Measurements from ENCODE around the gene NCKAP1. TPM values are rescaled to one million over a fixed set of nuclear protein-coding genes. Genes with fewer than 3 reads are reported as not detected.
"Not testable (repeated sequence)": the region's sequence is repeated elsewhere in the genome, so short reads cannot be mapped to it uniquely, and the experiment has no call there.

The NCKAP1 gene
- total RNA-seq (ENCODE audit: insufficient read depth, low replicate concordance), result 202 TPM

- DNase-seq (ENCODE audit: low spot score), result peak; percentile 91
Measured at GRCh38 chr2:183038341-183039300, at the start of gene NCKAP1. NCKAP1 (minus strand) TSS chr2:183038457; CDS start chr2:183038099, 358 bp downstream.

GRCh38 chr2:183081911-183082310, 43.7 kb upstream of the NCKAP1 start:
- peak; percentile 15 for DNase-seq (ENCODE audit: low spot score)

GRCh38 chr2:183079139-183079775, 41.0 kb upstream of the NCKAP1 start:
- DNase-seq (ENCODE audit: low spot score), result no peak

- peak; percentile 97 for DNase-seq (ENCODE audit: low spot score)
Measured at GRCh38 chr2:183078464-183079138, 40.3 kb upstream of the NCKAP1 start, which contains the start of gene DUSP19. DUSP19 (plus strand) TSS chr2:183078747; CDS start chr2:183078934, 187 bp downstream.

- no peak for DNase-seq (ENCODE audit: low spot score)
Measured at GRCh38 chr2:183078163-183078463, 39.9 kb upstream of the NCKAP1 start.

GRCh38 chr2:183072177-183072576, 33.9 kb upstream of the NCKAP1 start:
- DNase-seq (ENCODE audit: low spot score), result no peak

- DNase-seq (ENCODE audit: low spot score), result no peak
Measured at GRCh38 chr2:183070942-183071844, 32.9 kb upstream of the NCKAP1 start.

- no peak for DNase-seq (ENCODE audit: low spot score)
Measured at GRCh38 chr2:183069174-183069573, 30.9 kb upstream of the NCKAP1 start.

GRCh38 chr2:183068561-183068960, 30.3 kb upstream of the NCKAP1 start:
- no peak for DNase-seq (ENCODE audit: low spot score)

- no peak for DNase-seq (ENCODE audit: low spot score)
Measured at GRCh38 chr2:183063083-183063482, 24.8 kb upstream of the NCKAP1 start.

GRCh38 chr2:183060571-183061231, 22.4 kb upstream of the NCKAP1 start:
- DNase-seq (ENCODE audit: low spot score), result no peak

GRCh38 chr2:183059561-183059960, 21.3 kb upstream of the NCKAP1 start:
- DNase-seq (ENCODE audit: low spot score), result no peak

- no peak for DNase-seq (ENCODE audit: low spot score)
Measured at GRCh38 chr2:183057333-183057985, 19.2 kb upstream of the NCKAP1 start.

GRCh38 chr2:183049420-183049819, 11.2 kb upstream of the NCKAP1 start:
- DNase-seq (ENCODE audit: low spot score), result no peak

- DNase-seq (ENCODE audit: low spot score), result not testable (repeated sequence)
Measured at GRCh38 chr2:183047486-183048125, 9.3 kb upstream of the NCKAP1 start.

- DNase-seq (ENCODE audit: low spot score), result not testable (repeated sequence)
Measured at GRCh38 chr2:183043580-183043979, 5.3 kb upstream of the NCKAP1 start.

- no peak for DNase-seq (ENCODE audit: low spot score)
Measured at GRCh38 chr2:183040604-183041003, 2.3 kb upstream of the NCKAP1 start.

GRCh38 chr2:183037553-183038340, 510 bp downstream of the NCKAP1 start:
- peak; percentile 58 for DNase-seq (ENCODE audit: low spot score)
